Glutamatergic neuron (in vitro differentiated cells): ENCODE results near the gene RNF149. TPM values are rescaled to one million over a fixed set of nuclear protein-coding genes. Genes with fewer than 3 reads are reported as not detected.
"Not testable (repeated sequence)": the region's sequence is repeated elsewhere in the genome, so short reads cannot be mapped to it uniquely, and the experiment has no call there.

ENCODE experiments used
- DNase-seq: peaks from one replicate; pipeline ENCODE4 v3.0.0; 2022
- H3K27ac Mint-ChIP-seq: one replicate; pipeline ENCODE4 v1.8.0; 2020; ENCODE audit warnings: mild to moderate bottlenecking, mixed read lengths, inconsistent platforms; ENCODE audit not compliant: unreplicated experiment
- H3K27me3 Mint-ChIP-seq: one replicate; pipeline ENCODE4 v1.8.0; 2020; ENCODE audit warnings: mild to moderate bottlenecking, moderate library complexity, mixed read lengths, inconsistent platforms; ENCODE audit not compliant: unreplicated experiment
- H3K36me3 Mint-ChIP-seq: one replicate; pipeline ENCODE4 v1.8.0; 2020; ENCODE audit warnings: mild to moderate bottlenecking, mixed read lengths, inconsistent platforms; ENCODE audit not compliant: unreplicated experiment
- H3K4me1 Mint-ChIP-seq: one replicate; pipeline ENCODE4 v1.8.0; 2020; ENCODE audit warnings: mild to moderate bottlenecking, low read depth, mixed read lengths, inconsistent platforms; ENCODE audit not compliant: unreplicated experiment
- H3K4me3 Mint-ChIP-seq: one replicate; pipeline ENCODE4 v1.8.0; 2020; ENCODE audit warnings: mild to moderate bottlenecking, mixed read lengths, inconsistent platforms; ENCODE audit not compliant: unreplicated experiment
- H3K9me3 Mint-ChIP-seq: one replicate; pipeline ENCODE4 v1.8.0; 2020; ENCODE audit warnings: mild to moderate bottlenecking, moderate library complexity, mixed read lengths, inconsistent platforms; ENCODE audit not compliant: unreplicated experiment
- CTCF ChIP-seq: fragments of 200-600 bp; sonication (generic); IDR thresholded peaks from one replicate; pipeline ENCODE4 v1.5.0; 2021; ENCODE audit not compliant: partially characterized antibody, unreplicated experiment
- total RNA-seq: library from RNA; stranded (reverse); fragmentation: NEBNext Ultra II Directional; extraction: Animal tissue kit (Norgen Biotek cat#: 25700); gene quantifications from one replicate; pipeline ENCODE4 v1.2.1, GENCODE V29; 2021; ENCODE audit not compliant: unreplicated experiment

RNF149 gene
- total RNA-seq, 1 donor from 2014 or later = 26.9 TPM

GRCh38 chr2:101355401-101356054 is 47.0 kb upstream of the RNF149 start:
- no peak for TF ChIP-seq CTCF
- Mint-ChIP-seq H3K27me3 (no peaks in the 10 kb centered on the region), H3K4me1 (no peaks in the 10 kb centered on the region), H3K36me3 (no peaks in the 10 kb centered on the region), H3K27ac (no peak overlapping the region), H3K4me3 (no peak overlapping the region), H3K9me3 (no peaks in the 10 kb centered on the region)
- DNase-seq = no peak

GRCh38 chr2:101354420-101355311 is 46.2 kb upstream of the RNF149 start:
- Mint-ChIP-seq H3K27me3 (peaks cover 2% of the 10 kb centered on the region), H3K27ac (no peak overlapping the region), H3K4me3 (no peak overlapping the region), H3K36me3 (no peaks in the 10 kb centered on the region), H3K9me3 (peaks cover 2% of the 10 kb centered on the region), H3K4me1 (no peaks in the 10 kb centered on the region)
- no peak for TF ChIP-seq CTCF
- DNase-seq = no peak

- H3K4me1 Mint-ChIP-seq, H3K4me3 Mint-ChIP-seq, H3K36me3 Mint-ChIP-seq, H3K27me3 Mint-ChIP-seq, DNase-seq, H3K9me3 Mint-ChIP-seq, H3K27ac Mint-ChIP-seq: not testable (repeated sequence)
Measured at GRCh38 chr2:101352631-101353030, 44.1 kb upstream of the RNF149 start.

- peaks cover 2% of the 10 kb centered on the region for H3K27me3 Mint-ChIP-seq
Measured at GRCh38 chr2:101351207-101351606, 42.7 kb upstream of the RNF149 start.

More at GRCh38 chr2:101351207-101351606, 42.7 kb upstream of the RNF149 start:
- no peaks in the 10 kb centered on the region for H3K36me3 Mint-ChIP-seq
- H3K27ac Mint-ChIP-seq = no peak overlapping the region
- H3K4me1 Mint-ChIP-seq = no peaks in the 10 kb centered on the region
- TF ChIP-seq CTCF = no peak
- DNase-seq = no peak
- H3K9me3 Mint-ChIP-seq = peaks cover 2% of the 10 kb centered on the region
- no peak overlapping the region for H3K4me3 Mint-ChIP-seq
